Spleen (tissue), 11 donors: ENCODE measurements around the gene TXLNA. TPM values are rescaled to one million over a fixed set of nuclear protein-coding genes. Genes with fewer than 3 reads are reported as not detected.
A peak's percentile ranks its signal among the peaks of the same experiment; 100 is the strongest.

Source experiments
- DNase-seq: peaks from one replicate; pipeline ENCODE4 v3.0.0-alpha.2; 2020
- H3K27ac ChIP-seq, 8 donors: fragments of 200-600 bp; sonication (generic) in 7 of 8; 1 replicate in 4 of 8; 2 replicates in 4 of 8; pipeline versions ENCODE4 v1.5.0 to v1.8.0; 2016 to 2021; ENCODE audit warnings: inconsistent platforms in 4 of 8, mild to moderate bottlenecking in 4 of 8, moderate library complexity in 1 of 8
- H3K27me3 ChIP-seq, 7 donors: fragments of 200-600 bp; sonication (generic) in 6 of 7; replicated peaks in 1 of 7; 1 replicate in 4 of 7; 2 replicates in 3 of 7; pipeline versions ENCODE4 v1.5.0 to v1.8.0; 2016 to 2021; ENCODE audit warnings: inconsistent platforms in 3 of 7, mild to moderate bottlenecking in 1 of 7
- H3K36me3 ChIP-seq, 6 donors: fragments of 200-600 bp; sonication (generic) in 5 of 6; 1 replicate in 4 of 6; 2 replicates in 2 of 6; pipeline versions ENCODE4 v1.5.0 to v1.8.0; 2016 to 2021; ENCODE audit warnings: inconsistent platforms in 2 of 6
- H3K4me1 ChIP-seq, 6 donors: fragments of 200-600 bp; sonication (generic) in 5 of 6; 1 replicate in 3 of 6; 2 replicates in 3 of 6; pipeline versions ENCODE4 v1.5.0 to v1.8.0; 2016 to 2021; ENCODE audit warnings: inconsistent platforms in 3 of 6
- H3K4me3 ChIP-seq, 8 donors: fragments of 200-600 bp; sonication (generic) in 7 of 8; 1 replicate in 4 of 8; 2 replicates in 4 of 8; pipeline versions ENCODE4 v1.5.0 to v1.8.0; 2016 to 2021; ENCODE audit warnings: inconsistent platforms in 4 of 8, mild to moderate bottlenecking in 4 of 8, moderate library complexity in 2 of 8
- H3K9me3 ChIP-seq, 8 donors: fragments of 200-600 bp; sonication (generic) in 7 of 8; 1 replicate in 4 of 8; 2 replicates in 4 of 8; pipeline versions ENCODE4 v1.5.0 to v1.8.0; 2016 to 2021; ENCODE audit warnings: inconsistent platforms in 4 of 8
- POLR2A ChIP-seq, 3 donors: fragments of 450-650 bp; IDR thresholded peaks; one replicate each; pipeline ENCODE4 v1.5.1; 2017; ENCODE audit warnings: antibody characterized with exemption in 3 of 3, mild to moderate bottlenecking in 1 of 3
- POLR2AphosphoS5 ChIP-seq, 3 donors: sonication (generic); formaldehyde crosslinking; IDR thresholded peaks; one replicate each; pipeline ENCODE4 v1.5.1; 2017; ENCODE audit warnings: antibody characterized with exemption in 3 of 3
- WGBS, 5 donors: extraction: QIAGEN DNeasy Blood & Tissue Kit in 3 of 5; methylation state at CpG; one replicate each; pipeline versions ENCODE4 v1.1.5 to v1.1.7; 2013 to 2018; 5-methylcytosine and 5-hydroxymethylcytosine counted together
- intact Hi-C: fragments of 100-400 bp; cut with DNase I; formaldehyde crosslinking; loops from one replicate; pipeline ENCODE4 v1.15.0; 2023; ENCODE audit warnings: low total_unique reads
- polyA plus RNA-seq, 3 donors: library from polyadenylated mRNA; stranded (reverse); fragments of 200-250 nt; gene quantifications; one replicate each; pipeline ENCODE4 v1.2.1, GENCODE V29; 2013
- total RNA-seq, 7 donors: library from RNA; depleted of rRNA in 3 of 7; stranded (reverse); fragments of >200 nt in 3 of 7; fragmentation: NEBNext Ultra II Directional in 4 of 7; extraction: Animal tissue kit (Norgen Biotek cat#: 25700) in 4 of 7; gene quantifications; one replicate each; pipeline versions ENCODE4 v1.1.0 to v1.2.1, GENCODE V29; 2016 to 2021
- TF ChIP-seq, protein P1 (sequence below), 11 experiments: fragments of 200-600 bp in 7 of 11; fragments of 450-650 bp in 4 of 11; sonication (generic) in 4 of 11; IDR thresholded peaks in 8 of 11; conservative IDR thresholded peaks in 3 of 11; 1 replicate in 7 of 11; 2 replicates in 4 of 11; pipeline versions ENCODE4 v1.4.0 to v1.8.0; 2016 to 2021; ENCODE audit warnings: antibody characterized with exemption in 11 of 11, inconsistent platforms in 4 of 11, mild to moderate bottlenecking in 1 of 11
- donor health status: healthy with polysubstance abuse.
- donor health status: DM: no; HTN: no; CAD: no; lungs with moderate emphysema.
- donor health status: DM: no; HTN: no; CAD: no.
- donor health status: Bipolar disorder and iron deficiency.
- donor health status: healthy.
- donor health status: DM: no; HTN: no; CAD: no.
- donor health status: DM: yes; HTN: yes; CAD: no.

The TXLNA gene
- total and polyA plus RNA-seq, 10 donors, result 8.7 to 49.3 (median 41.3) TPM

DNA sequence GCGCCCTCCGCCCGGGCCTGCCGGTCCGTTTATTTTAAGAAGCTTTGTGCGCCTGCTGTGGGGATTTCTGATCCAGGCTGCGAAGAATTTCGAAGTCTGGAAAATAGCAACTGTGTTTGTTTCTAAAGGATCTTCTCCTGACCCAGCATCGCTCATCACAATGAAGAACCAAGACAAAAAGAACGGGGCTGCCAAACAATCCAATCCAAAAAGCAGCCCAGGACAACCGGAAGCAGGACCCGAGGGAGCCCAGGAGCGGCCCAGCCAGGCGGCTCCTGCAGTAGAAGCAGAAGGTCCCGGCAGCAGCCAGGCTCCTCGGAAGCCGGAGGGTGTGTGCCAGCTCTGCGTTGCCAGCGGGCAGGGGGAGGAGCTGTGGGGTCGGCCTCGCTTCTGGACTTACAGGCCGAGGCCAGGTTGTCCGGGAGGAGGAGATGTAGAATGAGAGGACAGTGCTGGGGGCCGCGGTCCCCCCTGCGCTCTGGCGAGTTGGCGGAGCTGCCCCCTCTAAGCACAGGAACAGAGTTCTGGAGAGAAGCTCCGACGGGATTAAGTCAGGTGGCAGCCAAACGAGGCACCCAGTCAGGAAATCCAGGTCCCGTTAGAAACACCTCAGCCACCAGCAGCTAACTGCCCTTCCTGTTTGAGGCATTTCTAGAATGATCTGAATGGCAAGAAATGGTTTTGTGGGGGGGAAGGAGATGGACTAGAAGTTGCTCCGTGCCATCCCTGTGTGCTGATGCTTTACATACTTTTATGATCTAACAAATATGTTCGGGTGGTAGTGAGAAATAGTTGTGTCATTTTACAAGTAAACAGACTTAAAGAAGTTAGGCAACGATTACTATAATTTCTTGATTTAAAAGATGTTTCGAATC is 948 bp downstream of the TXLNA start:
- intact Hi-C loops, result no loop called here
- peak in 1 of 3 donors; percentile 2 for TF ChIP-seq POLR2A (IDR thresholded peaks at IDR 0.05)
- TF ChIP-seq POLR2AphosphoS5 (IDR thresholded peaks at IDR 0.05), result no peak
- TF ChIP-seq, protein P1, sequence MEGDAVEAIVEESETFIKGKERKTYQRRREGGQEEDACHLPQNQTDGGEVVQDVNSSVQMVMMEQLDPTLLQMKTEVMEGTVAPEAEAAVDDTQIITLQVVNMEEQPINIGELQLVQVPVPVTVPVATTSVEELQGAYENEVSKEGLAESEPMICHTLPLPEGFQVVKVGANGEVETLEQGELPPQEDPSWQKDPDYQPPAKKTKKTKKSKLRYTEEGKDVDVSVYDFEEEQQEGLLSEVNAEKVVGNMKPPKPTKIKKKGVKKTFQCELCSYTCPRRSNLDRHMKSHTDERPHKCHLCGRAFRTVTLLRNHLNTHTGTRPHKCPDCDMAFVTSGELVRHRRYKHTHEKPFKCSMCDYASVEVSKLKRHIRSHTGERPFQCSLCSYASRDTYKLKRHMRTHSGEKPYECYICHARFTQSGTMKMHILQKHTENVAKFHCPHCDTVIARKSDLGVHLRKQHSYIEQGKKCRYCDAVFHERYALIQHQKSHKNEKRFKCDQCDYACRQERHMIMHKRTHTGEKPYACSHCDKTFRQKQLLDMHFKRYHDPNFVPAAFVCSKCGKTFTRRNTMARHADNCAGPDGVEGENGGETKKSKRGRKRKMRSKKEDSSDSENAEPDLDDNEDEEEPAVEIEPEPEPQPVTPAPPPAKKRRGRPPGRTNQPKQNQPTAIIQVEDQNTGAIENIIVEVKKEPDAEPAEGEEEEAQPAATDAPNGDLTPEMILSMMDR (IDR thresholded peaks at IDR 0.05 in 8 of 11, conservative IDR thresholded peaks at IDR 0.05 in 3 of 11), result no peak
- 5 to 11% (median 7%) methylated on average over 28 to 36 of the region's 36 CpGs for WGBS, 5 donors
- H3K36me3 ChIP-seq, result peaks cover 0 to 46% (median 30%) of the 10 kb centered on the region in 6 donors
- H3K27ac ChIP-seq, result peak overlapping the region; percentile 72 to 96 (median 94)
- peak; percentile 88 for DNase-seq
- H3K4me1 ChIP-seq, result peaks cover 23 to 68% (median 58%) of the 10 kb centered on the region in 6 donors
- no peaks in the 10 kb centered on the region for H3K9me3 ChIP-seq
- peak overlapping the region; percentile 50 to 88 (median 72) for H3K4me3 ChIP-seq
- no peaks in the 10 kb centered on the region for H3K27me3 ChIP-seq

DNA sequence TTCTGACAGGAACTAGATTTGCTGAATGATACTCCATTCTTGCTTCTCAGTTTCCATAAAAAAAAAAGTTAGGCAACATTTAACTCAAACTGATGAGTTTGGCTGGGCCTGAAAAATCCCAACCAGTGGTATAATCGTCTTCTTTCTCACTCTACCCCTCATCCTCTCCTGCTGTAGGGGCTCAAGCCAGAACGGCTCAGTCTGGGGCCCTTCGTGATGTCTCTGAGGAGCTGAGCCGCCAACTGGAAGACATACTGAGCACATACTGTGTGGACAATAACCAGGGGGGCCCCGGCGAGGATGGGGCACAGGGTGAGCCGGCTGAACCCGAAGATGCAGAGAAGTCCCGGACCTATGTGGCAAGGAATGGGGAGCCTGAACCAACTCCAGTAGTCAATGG is 1.6 kb downstream of the TXLNA start:
- intact Hi-C loops, result no loop called here
- H3K4me3 ChIP-seq, result peak overlapping the region; percentile 50 to 88 (median 72)
- peak overlapping the region in 7 of 8 donors; percentile 72 to 96 (median 94) for H3K27ac ChIP-seq
- H3K9me3 ChIP-seq, result no peaks in the 10 kb centered on the region
- 69 to 83% (median 82%) methylated on average over 9 of the region's 9 CpGs for WGBS, 5 donors
- no peak for TF ChIP-seq POLR2A (IDR thresholded peaks at IDR 0.05)
- TF ChIP-seq POLR2AphosphoS5 (IDR thresholded peaks at IDR 0.05), result no peak
- TF ChIP-seq, protein P1 (IDR thresholded peaks at IDR 0.05 in 8 of 11, conservative IDR thresholded peaks at IDR 0.05 in 3 of 11), result no peak
- peaks cover 0 to 51% (median 36%) of the 10 kb centered on the region in 6 donors for H3K36me3 ChIP-seq
- peaks cover 23 to 73% (median 61%) of the 10 kb centered on the region in 6 donors for H3K4me1 ChIP-seq
- no peak for DNase-seq
- no peaks in the 10 kb centered on the region for H3K27me3 ChIP-seq

DNA sequence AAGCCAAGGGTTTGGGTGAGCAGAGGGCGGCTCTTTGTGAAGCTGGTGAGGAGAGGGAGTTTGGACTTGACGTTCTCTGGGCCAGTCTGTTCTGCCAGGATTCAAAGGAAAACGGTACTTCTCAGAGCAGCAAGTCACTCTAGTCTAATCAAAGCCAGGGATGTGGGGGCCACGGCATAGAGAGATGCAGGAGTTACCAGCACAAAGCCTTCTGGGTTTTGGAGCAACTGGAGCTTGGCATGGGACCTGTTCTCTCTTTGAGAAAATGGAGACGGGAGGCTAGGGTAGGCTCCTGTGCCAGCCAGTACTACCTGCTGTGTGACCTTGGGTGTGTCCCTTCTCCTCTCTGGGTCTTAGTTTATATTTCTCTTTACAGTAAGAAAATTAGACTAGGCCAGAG is 2.1 kb downstream of the TXLNA start:
- no peak for DNase-seq
- H3K27ac ChIP-seq, result peak overlapping the region in 5 of 8 donors; percentile 93 to 96 (median 94)
- WGBS, 5 donors, result 79 to 90% (median 84%) methylated on average over 5 of the region's 5 CpGs
- H3K36me3 ChIP-seq, result peaks cover 0 to 56% (median 41%) of the 10 kb centered on the region in 6 donors
- H3K9me3 ChIP-seq, result no peaks in the 10 kb centered on the region
- H3K4me1 ChIP-seq, result peaks cover 23 to 78% (median 65%) of the 10 kb centered on the region in 6 donors
- TF ChIP-seq, protein P1 (IDR thresholded peaks at IDR 0.05 in 8 of 11, conservative IDR thresholded peaks at IDR 0.05 in 3 of 11), result no peak
- TF ChIP-seq POLR2A (IDR thresholded peaks at IDR 0.05) (no peak), POLR2AphosphoS5 (IDR thresholded peaks at IDR 0.05) (no peak)
- H3K4me3 ChIP-seq, result peak overlapping the region in 4 of 8 donors; percentile 67 to 88 (median 78)
- no peaks in the 10 kb centered on the region for H3K27me3 ChIP-seq
- intact Hi-C loops, result no loop called here

DNA sequence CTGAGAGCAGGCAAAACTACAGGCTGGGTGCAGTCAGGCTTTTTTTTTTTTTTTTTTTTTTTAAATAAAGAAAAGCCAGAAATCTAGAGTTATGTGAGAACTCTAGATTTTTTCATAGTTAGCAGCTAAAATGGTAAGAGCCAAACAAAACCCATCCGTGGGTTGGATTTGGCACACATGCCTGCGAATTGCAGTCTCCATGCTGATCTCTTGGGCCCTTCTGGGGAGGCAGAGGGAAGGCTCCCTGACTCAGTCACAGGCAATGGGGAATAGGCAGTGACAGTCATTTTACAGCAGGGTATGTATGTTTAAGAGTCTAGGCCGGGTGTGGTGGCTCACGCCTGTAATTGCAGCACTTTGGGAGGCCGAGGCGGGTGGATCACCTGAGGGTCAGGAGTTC is 2.6 kb downstream of the TXLNA start:
- Histone ChIP-seq H3K4me3 (peak overlapping the region in 1 of 8 donors; percentile 80), H3K36me3 (peaks cover 0 to 61% (median 46%) of the 10 kb centered on the region in 6 donors), H3K9me3 (no peaks in the 10 kb centered on the region), H3K27ac (peak overlapping the region in 1 of 8 donors; percentile 96), H3K4me1 (peaks cover 23 to 80% (median 67%) of the 10 kb centered on the region in 6 donors), H3K27me3 (no peaks in the 10 kb centered on the region)
- intact Hi-C loops, result no loop called here
- TF ChIP-seq POLR2A (IDR thresholded peaks at IDR 0.05) (no peak), POLR2AphosphoS5 (IDR thresholded peaks at IDR 0.05) (no peak)
- TF ChIP-seq, protein P1 (IDR thresholded peaks at IDR 0.05 in 8 of 11, conservative IDR thresholded peaks at IDR 0.05 in 3 of 11), result no peak
- DNase-seq, result no peak
- 89 to 96% (median 90%) methylated on average over 6 of the region's 6 CpGs for WGBS, 5 donors
